Naive thymus-derived CD4-positive, alpha-beta T cell (primary cell): Measurements from ENCODE around the gene TCAP. TPM values are rescaled to one million over a fixed set of nuclear protein-coding genes. Genes with fewer than 3 reads are reported as not detected.
A peak's percentile ranks its signal among the peaks of the same experiment; 100 is the strongest.
"Not testable (repeated sequence)": the region's sequence is repeated elsewhere in the genome, so short reads cannot be mapped to it uniquely, and the experiment has no call there.

Experiments
- ATAC-seq: fragments of 150-1000 bp; cut with Tn5 transposase; 2 replicates; pipeline ENCODE4 v1.10.0; 2021; ENCODE audit warnings: mild to moderate bottlenecking, moderate library complexity
- CTCF ChIA-PET: fragments of 350-600 bp; sonication (Branson Sonifier 250); formaldehyde crosslinking; loops from one replicate; lab custom pipeline; 2021; ENCODE audit warnings: antibody characterized with exemption; lab: Charles Lee
- POLR2A ChIA-PET: fragments of 350-600 bp; sonication (Branson Sonifier 250); formaldehyde crosslinking; loops from one replicate; lab custom pipeline; 2021; ENCODE audit warnings: antibody characterized with exemption, inconsistent platforms; lab: Charles Lee
- DNase-seq, 9 donors: peaks; one replicate each; pipeline versions ENCODE4 v3.0.0 to v3.0.0-alpha.2; 2020 to 2022; ENCODE audit warnings: mixed read lengths in 1 of 9
- H3K27ac ChIP-seq: one replicate; pipeline ENCODE4 v1.7.0; 2013; ENCODE audit warnings: mild to moderate bottlenecking, low read depth, low read length, moderate library complexity
- H3K27me3 ChIP-seq, 2 donors: one replicate each; pipeline ENCODE4 v1.7.0; 2013; ENCODE audit warnings: low read length in 2 of 2, mild to moderate bottlenecking in 2 of 2, moderate library complexity in 2 of 2; ENCODE audit not compliant: control insufficient read depth in 2 of 2, insufficient read depth in 2 of 2
- H3K36me3 ChIP-seq, 3 experiments: 1 replicate in 2 of 3; 2 replicates in 1 of 3; pipeline ENCODE4 v1.7.0; 2013; ENCODE audit warnings: low read length in 3 of 3, mild to moderate bottlenecking in 3 of 3, moderate library complexity in 1 of 3; ENCODE audit not compliant: insufficient read depth in 3 of 3, control insufficient read depth in 2 of 3
- H3K4me1 ChIP-seq, 2 donors: one replicate each; pipeline ENCODE4 v1.7.0; 2013; ENCODE audit warnings: low read length in 2 of 2, mild to moderate bottlenecking in 2 of 2, moderate library complexity in 1 of 2; ENCODE audit not compliant: control insufficient read depth in 2 of 2, insufficient read depth in 2 of 2
- H3K4me3 ChIP-seq: 2 replicates; pipeline ENCODE4 v1.7.0; 2013; ENCODE audit warnings: mild to moderate bottlenecking, low read length
- H3K9me3 ChIP-seq, 3 experiments: 1 replicate in 2 of 3; 2 replicates in 1 of 3; pipeline ENCODE4 v1.7.0; 2013; ENCODE audit warnings: low read length in 3 of 3; ENCODE audit not compliant: control insufficient read depth in 2 of 3
- H3K27ac Mint-ChIP-seq, 9 donors: one replicate each; pipeline ENCODE4 v1.8.0; 2020 to 2022; ENCODE audit warnings: mixed read lengths in 9 of 9, mild to moderate bottlenecking in 8 of 9, moderate library complexity in 5 of 9, inconsistent platforms in 2 of 9
- H3K27me3 Mint-ChIP-seq, 5 donors: one replicate each; pipeline ENCODE4 v1.8.0; 2021 to 2022; ENCODE audit warnings: mixed read lengths in 5 of 5, mild to moderate bottlenecking in 1 of 5
- H3K36me3 Mint-ChIP-seq, 5 donors: one replicate each; pipeline ENCODE4 v1.8.0; 2020 to 2022; ENCODE audit warnings: mixed read lengths in 5 of 5, mild to moderate bottlenecking in 3 of 5, inconsistent platforms in 1 of 5
- H3K4me1 Mint-ChIP-seq, 7 donors: one replicate each; pipeline ENCODE4 v1.8.0; 2020 to 2022; ENCODE audit warnings: mixed read lengths in 7 of 7, mild to moderate bottlenecking in 3 of 7, inconsistent platforms in 1 of 7
- H3K4me3 Mint-ChIP-seq, 10 donors: one replicate each; pipeline ENCODE4 v1.8.0; 2020 to 2022; ENCODE audit warnings: mild to moderate bottlenecking in 10 of 10, mixed read lengths in 10 of 10, moderate library complexity in 6 of 10, inconsistent platforms in 2 of 10
- H3K9me3 Mint-ChIP-seq, 11 donors: one replicate each; pipeline ENCODE4 v1.8.0; 2020 to 2022; ENCODE audit warnings: mixed read lengths in 11 of 11, mild to moderate bottlenecking in 4 of 11, inconsistent platforms in 1 of 11, moderate library complexity in 1 of 11
- intact Hi-C, 2 donors: fragments of 100-400 bp; cut with micrococcal nuclease; formaldehyde crosslinking; loops; one replicate each; pipeline ENCODE4 v1.15.1; 2023
- polyA plus RNA-seq, 2 donors: library from polyadenylated mRNA; unstranded; fragments of 300-500 nt; fragmentation: Illumina TruSeq; gene quantifications; one replicate each; pipeline ENCODE4 v1.2.3, GENCODE V29; 2021
- total RNA-seq, 6 experiments: library from RNA in 5 of 6; stranded (reverse) in 5 of 6; gene quantifications; 1 replicate in 5 of 6; 2 replicates in 1 of 6; pipeline ENCODE4 v1.2.3 and lab custom pipeline; 2021 to 2026

TCAP gene
- total and polyA plus RNA-seq, 7 experiments from 2014 or later: 0.12 to 10.5 (median 3.3) TPM; not detected in 1

- no peak overlapping the region for H3K27ac ChIP-seq
- CTCF ChIA-PET: interaction anchor here (1.0 kb wide), 1 partner anchor 15 kb away, joined by 4 read pairs; no protein-coding TSS in a partner anchor
- no peak for ATAC-seq
- peaks cover 3 to 10% of the 10 kb centered on the region in 2 donors for H3K27me3 ChIP-seq
- intact Hi-C loops: no loop called here
- Mint-ChIP-seq H3K4me3 (no peak overlapping the region), H3K36me3 (peaks cover 0 to 20% (median 6%) of the 10 kb centered on the region in 5 donors), H3K27me3 (peaks cover 13 to 22% (median 18%) of the 10 kb centered on the region in 5 donors), H3K9me3 (peaks cover 0 to 2% (median 0%) of the 10 kb centered on the region in 11 donors), H3K27ac (no peak overlapping the region), H3K4me1 (peaks cover 0 to 9% (median 6%) of the 10 kb centered on the region in 7 donors)
- H3K9me3 ChIP-seq: no peaks in the 10 kb centered on the region
- no peak for DNase-seq
- no peak overlapping the region for H3K4me3 ChIP-seq
- POLR2A ChIA-PET: interaction anchor here (1.3 kb wide), 1 partner anchor 34 kb away, joined by 3 read pairs; no protein-coding TSS in a partner anchor
- no peaks in the 10 kb centered on the region for H3K4me1 ChIP-seq
- no peaks in the 10 kb centered on the region for H3K36me3 ChIP-seq
Measured at GRCh38 chr17:39695089-39695474, 29.9 kb downstream of the TCAP start.

- Histone ChIP-seq H3K4me1 (no peaks in the 10 kb centered on the region), H3K4me3 (no peak overlapping the region), H3K27ac (no peak overlapping the region), H3K27me3 (peaks cover 3 to 14% of the 10 kb centered on the region in 2 donors), H3K36me3 (no peaks in the 10 kb centered on the region), H3K9me3 (no peaks in the 10 kb centered on the region)
- CTCF ChIA-PET: interaction anchor here (1.2 kb wide), 1 partner anchor 266 kb away, joined by 4 read pairs; the partner anchor contains the start of gene GSDMA
- no peak for DNase-seq
- Mint-ChIP-seq H3K4me3 (no peak overlapping the region), H3K27ac (no peak overlapping the region), H3K9me3 (peaks cover 0 to 2% (median 0%) of the 10 kb centered on the region in 11 donors), H3K4me1 (peaks cover 0 to 13% (median 10%) of the 10 kb centered on the region in 7 donors), H3K36me3 (peaks cover 0 to 20% (median 6%) of the 10 kb centered on the region in 5 donors), H3K27me3 (peaks cover 26 to 36% (median 28%) of the 10 kb centered on the region in 5 donors)
- intact Hi-C loops: no loop called here
- POLR2A ChIA-PET: interaction anchor here (1.0 kb wide), 1 partner anchor 9 kb away, joined by 4 read pairs; the partner anchor contains the start of gene PGAP3
- no peak for ATAC-seq
Measured at GRCh38 chr17:39696731-39697130, 31.6 kb downstream of the TCAP start.

- H3K4me3 ChIP-seq: no peak overlapping the region
- Mint-ChIP-seq H3K27me3 (peaks cover 28 to 45% (median 29%) of the 10 kb centered on the region in 5 donors), H3K36me3 (peaks cover 0 to 20% (median 6%) of the 10 kb centered on the region in 5 donors), H3K4me3 (no peak overlapping the region), H3K9me3 (peaks cover 0 to 2% (median 0%) of the 10 kb centered on the region in 11 donors), H3K4me1 (peaks cover 0 to 18% (median 10%) of the 10 kb centered on the region in 7 donors), H3K27ac (no peak overlapping the region)
- H3K27me3 ChIP-seq: peaks cover 3 to 14% of the 10 kb centered on the region in 2 donors
- ChIA-PET CTCF (interaction anchor here (0.7 to 1.2 kb wide), 2 partner anchors 265 to 633 kb away, joined by 3 to 4 read pairs; partner anchors contain the start of gene GSDMA), POLR2A (no interaction called here)
- ATAC-seq: no peak
- no peaks in the 10 kb centered on the region for H3K4me1 ChIP-seq
- no peaks in the 10 kb centered on the region for H3K9me3 ChIP-seq
- no peak overlapping the region for H3K27ac ChIP-seq
- H3K36me3 ChIP-seq: no peaks in the 10 kb centered on the region
- intact Hi-C loops: no loop called here
- DNase-seq: no peak
Measured at GRCh38 chr17:39697961-39698360, 32.8 kb downstream of the TCAP start.

GRCh38 chr17:39699157-39699817, 34.1 kb downstream of the TCAP start:
- H3K4me1 ChIP-seq, H3K9me3 ChIP-seq, H3K27ac Mint-ChIP-seq, CTCF ChIA-PET, ATAC-seq, intact Hi-C loops, H3K27ac ChIP-seq, H3K36me3 ChIP-seq, H3K4me3 ChIP-seq, H3K9me3 Mint-ChIP-seq, DNase-seq: not testable (repeated sequence)
- POLR2A ChIA-PET: interaction anchor here (1.5 kb wide), 1 partner anchor 11 kb away, joined by 4 read pairs; the partner anchor contains the start of gene PGAP3
- peak overlapping the region in 6 of 10 donors; percentile 30 to 72 (median 52) for H3K4me3 Mint-ChIP-seq
- peaks cover 3 to 14% of the 10 kb centered on the region in 2 donors for H3K27me3 ChIP-seq
- peaks cover 5 to 18% (median 10%) of the 10 kb centered on the region in 7 donors for H3K4me1 Mint-ChIP-seq
- H3K36me3 Mint-ChIP-seq: peaks cover 0 to 20% (median 6%) of the 10 kb centered on the region in 5 donors
- H3K27me3 Mint-ChIP-seq: peaks cover 28 to 48% (median 29%) of the 10 kb centered on the region in 5 donors

- ChIA-PET POLR2A (interaction anchor here (1.5 kb wide), 1 partner anchor 12 kb away, joined by 4 read pairs; the partner anchor contains the start of gene PGAP3), CTCF (no interaction called here)
- H3K9me3 ChIP-seq: no peaks in the 10 kb centered on the region
- Mint-ChIP-seq H3K4me3 (peak within 1 kb of the TSS in 9 of 10 donors; percentile 18 to 72 (median 45)), H3K27ac (peak within 1 kb of the TSS in 1 of 9 donors; percentile 13), H3K27me3 (peaks cover 28 to 48% (median 29%) of the 10 kb centered on the region in 5 donors), H3K9me3 (peaks cover 0 to 2% (median 0%) of the 10 kb centered on the region in 11 donors), H3K4me1 (peaks cover 5 to 18% (median 10%) of the 10 kb centered on the region in 7 donors), H3K36me3 (peaks cover 0 to 16% (median 6%) of the 10 kb centered on the region in 5 donors)
- no peaks in the 10 kb centered on the region for H3K36me3 ChIP-seq
- no peak within 1 kb of the TSS for H3K4me3 ChIP-seq
- H3K27ac ChIP-seq: no peak within 1 kb of the TSS
- no peaks in the 10 kb centered on the region for H3K4me1 ChIP-seq
- intact Hi-C loops: no loop called here
- ATAC-seq (no peak), DNase-seq (no peak)
- peaks cover 3 to 14% of the 10 kb centered on the region in 2 donors for H3K27me3 ChIP-seq
Measured at GRCh38 chr17:39699818-39700147, 34.6 kb downstream of the TCAP start, which contains the start of gene ERBB2. TSS of gene ERBB2 (plus strand) at chr17:39700064. CDS start at chr17:39700239, 175 bp downstream.

- no peaks in the 10 kb centered on the region for H3K4me1 ChIP-seq
- ATAC-seq (no peak), DNase-seq (no peak)
- Mint-ChIP-seq H3K36me3 (peaks cover 0 to 12% (median 6%) of the 10 kb centered on the region in 5 donors), H3K27me3 (peaks cover 28 to 48% (median 29%) of the 10 kb centered on the region in 5 donors), H3K4me3 (peak overlapping the region in 6 of 10 donors; percentile 18 to 72 (median 43)), H3K9me3 (peaks cover 0 to 2% (median 0%) of the 10 kb centered on the region in 11 donors), H3K27ac (peak overlapping the region in 1 of 9 donors; percentile 13), H3K4me1 (peaks cover 5 to 18% (median 10%) of the 10 kb centered on the region in 7 donors)
- intact Hi-C loops: no loop called here
- H3K27me3 ChIP-seq: peaks cover 3 to 14% of the 10 kb centered on the region in 2 donors
- H3K4me3 ChIP-seq: no peak overlapping the region
- H3K27ac ChIP-seq: no peak overlapping the region
- ChIA-PET CTCF (no interaction called here), POLR2A (interaction anchor here (1.5 kb wide), 1 partner anchor 12 kb away, joined by 4 read pairs; the partner anchor contains the start of gene PGAP3)
- H3K9me3 ChIP-seq: no peaks in the 10 kb centered on the region
- no peaks in the 10 kb centered on the region for H3K36me3 ChIP-seq
Measured at GRCh38 chr17:39700148-39700987, 35.2 kb downstream of the TCAP start.
